HepG2 (cell line): ENCODE measurements around the gene GUCY1A2. TPM values are rescaled to one million over a fixed set of nuclear protein-coding genes. Genes with fewer than 3 reads are reported as not detected.

Experiments used
- ATAC-seq: fragments of 200-7000 bp; cut with Tn5 transposase; 3 replicates; pipeline ENCODE4 v1.9.1; 2020; ENCODE audit warnings: mild to moderate bottlenecking, moderate library complexity
- BruUV-seq: library from RNA; stranded (reverse); fragments of 400-500 nt; replicated peaks from 2 replicates; lab custom pipeline; 2021; lab: Mats Ljungman, UMichigan
- CTCF ChIA-PET: fragments of 300-600 bp; formaldehyde crosslinking; extraction: SDS; loops from one replicate; lab custom pipeline; 2021; ENCODE audit warnings: low total read pairs, inconsistent platforms, low intra/inter-chr PET ratio; lab: Yijun Ruan, JAX
- POLR2A ChIA-PET: fragments of 350-600 bp; sonication (Branson Sonifier 250); formaldehyde crosslinking; loops from one replicate; lab custom pipeline; 2020; ENCODE audit warnings: antibody characterized with exemption, inconsistent platforms; lab: Yijun Ruan, JAX
- DNase-seq: peaks from one replicate; pipeline ENCODE4 v3.0.0-alpha.2; 2015; ENCODE audit warnings: low spot score
- FAIRE-seq: peaks from 3 replicates; lab custom pipeline; 2011; peaks lifted over from hg19 to GRCh38; lab: Jason Lieb, UNC
- H2AFZ ChIP-seq: one replicate; pipeline ENCODE4 v1.6.1; 2011; ENCODE audit warnings: low read length, inconsistent platforms
- H3K27ac ChIP-seq: fragments of 300-600 bp; 3 replicates; pipeline ENCODE4 v1.8.0; 2011; ENCODE audit warnings: mixed run types, mild to moderate bottlenecking, mixed read lengths, low read length, inconsistent platforms; ENCODE audit not compliant: insufficient read depth; ENCODE audit errors: extremely low read length
- H3K27me3 ChIP-seq, 2 experiments: fragments of 200-600 bp in 1 of 2; 2 replicates in 1 of 2; 3 replicates in 1 of 2; pipeline versions ENCODE4 v1.6.0 to v1.8.0; 2011; ENCODE audit warnings: low read length in 2 of 2, mild to moderate bottlenecking in 2 of 2, moderate library complexity in 2 of 2, inconsistent platforms in 1 of 2; ENCODE audit not compliant: insufficient read depth in 2 of 2, control insufficient read depth in 1 of 2
- H3K36me3 ChIP-seq, 2 experiments: fragments of 200-600 bp in 1 of 2; replicated peaks in 1 of 2; 2 replicates in 1 of 2; 3 replicates in 1 of 2; pipeline versions ENCODE4 v1.5.1 to v1.8.0; 2011; ENCODE audit warnings: low read length in 2 of 2, inconsistent platforms in 1 of 2; ENCODE audit not compliant: insufficient read depth in 2 of 2, control insufficient read depth in 1 of 2
- H3K4me1 ChIP-seq: 2 replicates; pipeline ENCODE4 v1.5.1; 2012; ENCODE audit warnings: low read length, inconsistent platforms; ENCODE audit not compliant: insufficient read depth
- H3K4me2 ChIP-seq: 2 replicates; pipeline ENCODE4 v1.6.0; 2011; ENCODE audit warnings: low read depth, low read length, inconsistent platforms
- H3K4me3 ChIP-seq, 3 experiments: fragments of 200-600 bp in 1 of 3; sonication (generic), shearing (Covaris generic) in 1 of 3; replicated peaks in 1 of 3; 2 replicates each; pipeline ENCODE4 v1.5.1; 2011 to 2016; ENCODE audit warnings: low read length in 3 of 3, inconsistent platforms in 2 of 3, low read depth in 2 of 3, mild to moderate bottlenecking in 2 of 3, control low read depth in 1 of 3, mixed read lengths in 1 of 3; ENCODE audit not compliant: insufficient read depth in 1 of 3
- H3K79me2 ChIP-seq: one replicate; pipeline ENCODE4 v1.6.1; 2011; ENCODE audit warnings: low read length, inconsistent platforms; ENCODE audit not compliant: insufficient read depth
- H3K9ac ChIP-seq: 2 replicates; pipeline ENCODE4 v1.6.0; 2011; ENCODE audit warnings: mild to moderate bottlenecking, low read depth, low read length, inconsistent platforms; ENCODE audit not compliant: insufficient read depth
- H3K9me3 ChIP-seq: 2 replicates; pipeline ENCODE4 v1.5.1; 2012; ENCODE audit warnings: mild to moderate bottlenecking, low read length
- H4K20me1 ChIP-seq: 2 replicates; pipeline ENCODE4 v1.6.0; 2011; ENCODE audit warnings: inconsistent platforms, mild to moderate bottlenecking, low read length, moderate library complexity; ENCODE audit not compliant: insufficient read depth
- ATF3 ChIP-seq: sonication (generic); formaldehyde crosslinking; IDR thresholded peaks from 2 replicates; pipeline ENCODE4 v1.4.0; 2020; ENCODE audit warnings: missing genetic modification reagents
- FOXA1 ChIP-seq, 2 experiments: fragments of 450-650 bp in 1 of 2; sonication (generic) in 1 of 2; formaldehyde crosslinking in 1 of 2; IDR thresholded peaks; 2 replicates each; pipeline versions ENCODE4 v1.4.0 to v1.6.1; 2016 to 2020; ENCODE audit warnings: missing genetic modification reagents in 1 of 2
- HDAC6 ChIP-seq: fragments of 200-600 bp; sonication (generic); IDR thresholded peaks from 2 replicates; pipeline ENCODE4 v1.7.0; 2017; ENCODE audit warnings: mild to moderate bottlenecking, antibody characterized with exemption, low read length, low read depth
- MED1 ChIP-seq: sonication (generic); formaldehyde crosslinking; IDR thresholded peaks from 2 replicates; pipeline ENCODE4 v1.4.0; 2020; ENCODE audit warnings: missing genetic modification reagents
- MIER2 ChIP-seq: IDR thresholded peaks from 2 replicates; pipeline ENCODE4 v1.6.1; 2016; ENCODE audit warnings: missing biosample characterization, missing genetic modification reagents
- MZF1 ChIP-seq: sonication (generic); formaldehyde crosslinking; IDR thresholded peaks from 2 replicates; pipeline ENCODE4 v1.8.1; 2023; ENCODE audit warnings: mild to moderate bottlenecking, missing genetic modification reagents, borderline replicate concordance
- POLR2G ChIP-seq: fragments of 200-400 bp; formaldehyde crosslinking; IDR thresholded peaks from 2 replicates; pipeline ENCODE4 v1.6.1; 2018; ENCODE audit warnings: mild to moderate bottlenecking, low read depth, low read length, moderate library complexity
- SOX6 ChIP-seq, 2 experiments: fragments of 450-650 bp in 1 of 2; sonication (generic) in 1 of 2; formaldehyde crosslinking in 1 of 2; IDR thresholded peaks; 2 replicates each; pipeline versions ENCODE4 v1.4.0 to v1.6.1; 2017 to 2020; ENCODE audit warnings: antibody characterized with exemption in 1 of 2, mild to moderate bottlenecking in 1 of 2, missing genetic modification reagents in 1 of 2
- SSRP1 ChIP-seq: IDR thresholded peaks from 2 replicates; pipeline ENCODE4 v1.6.1; 2016; ENCODE audit warnings: control low read depth
- TIGD3 ChIP-seq: sonication (generic); formaldehyde crosslinking; IDR thresholded peaks from 2 replicates; pipeline ENCODE4 v1.5.1; 2020; ENCODE audit warnings: mild to moderate bottlenecking, missing genetic modification reagents, borderline replicate concordance
- ZNF101 ChIP-seq: sonication (generic); formaldehyde crosslinking; IDR thresholded peaks from 2 replicates; pipeline ENCODE4 v1.4.0; 2020; ENCODE audit warnings: mild to moderate bottlenecking, low read depth, missing genetic modification reagents, borderline replicate concordance
- ZNF207 ChIP-seq: fragments of 450-650 bp; IDR thresholded peaks from 2 replicates; pipeline ENCODE4 v1.6.1; 2016; ENCODE audit warnings: antibody characterized with exemption, borderline replicate concordance
- ZSCAN12 ChIP-seq: sonication (generic); formaldehyde crosslinking; IDR thresholded peaks from 2 replicates; pipeline ENCODE4 v1.9.0; 2021; ENCODE audit warnings: mild to moderate bottlenecking, missing genetic modification reagents
- WGBS: methylation state at CpG from one replicate; pipeline ENCODE4 v1.1.6; 2017; ENCODE audit warnings: low lambda C conversion rate; 5-methylcytosine and 5-hydroxymethylcytosine counted together
- in situ Hi-C: cut with HindIII; loops from 2 replicates; pipeline ENCODE4 v1.10.0; 2017; ENCODE audit warnings: low pct_unique_long_range_greater_than_20kb; ENCODE audit not compliant: extremely low pct_ligation_motif_present
- intact Hi-C: fragments of 100-400 bp; cut with micrococcal nuclease; formaldehyde crosslinking; loops from one replicate; pipeline ENCODE4 v1.10.0; 2022; ENCODE audit not compliant: unreplicated experiment
- polyA plus RNA-seq, 8 experiments: library from polyadenylated mRNA; depleted of rRNA in 3 of 8; stranded (reverse) in 7 of 8; unstranded in 1 of 8; fragments of >200 nt; fragmentation: Illumina TruSeq in 4 of 8; extraction: Trizol in 4 of 8; gene quantifications; 2 replicates each; pipeline versions ENCODE4 v1.2.1 to v1.2.3, GENCODE V29; 2011 to 2016; ENCODE audit warnings: low read depth in 4 of 8, missing spikeins in 1 of 8, mixed read lengths in 1 of 8; ENCODE audit not compliant: insufficient read depth in 1 of 8
- total RNA-seq, 5 experiments: library from RNA; depleted of rRNA; stranded (reverse); fragments of >200 nt; fragmentation: Illumina TruSeq; extraction: Trizol; gene quantifications; 2 replicates each; pipeline ENCODE4 v1.2.3, GENCODE V29; 2016; ENCODE audit warnings: low read depth in 1 of 5
- TF ChIP-seq, protein P1 (sequence below): sonication (generic); formaldehyde crosslinking; IDR thresholded peaks from 2 replicates; pipeline ENCODE4 v1.5.1; 2020; ENCODE audit warnings: missing genetic modification reagents, mild to moderate bottlenecking, borderline replicate concordance

GUCY1A2 gene
- total and polyA plus RNA-seq, 2 of the 13 experiments (the other 11 are each of a cell fraction or from before 2014, with no cell fraction given) = 0.01 to 0.07 TPM

DNA sequence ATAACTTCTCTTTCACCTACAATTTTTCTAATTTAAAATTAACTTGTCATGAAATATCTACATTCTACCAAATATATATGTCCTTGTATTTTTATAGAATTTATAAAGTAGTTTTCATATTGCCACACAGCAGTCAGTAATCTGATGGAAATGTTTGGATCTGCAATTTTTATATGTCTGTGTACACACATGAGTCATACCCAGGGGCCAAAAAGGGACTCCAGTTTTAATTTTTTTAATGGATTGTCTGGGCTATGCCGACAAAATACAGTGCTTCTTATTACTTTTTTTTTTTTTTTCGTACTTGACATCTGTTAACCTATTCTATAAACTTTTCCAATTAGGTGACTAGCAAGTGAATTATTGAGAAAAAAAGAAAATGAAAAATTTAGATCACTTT lies 6.3 kb downstream of the GUCY1A2 start:
- in situ Hi-C loops (no loop called here), intact Hi-C loops (no loop called here)
- H3K4me1 ChIP-seq = no peaks in the 10 kb centered on the region
- no peak overlapping the region for H3K4me2 ChIP-seq
- no peaks in the 10 kb centered on the region for H3K79me2 ChIP-seq
- no peaks in the 10 kb centered on the region for H3K9me3 ChIP-seq
- WGBS = 0% methylated on average over 2 of the region's 2 CpGs
- no peak for DNase-seq
- FAIRE-seq = no peak
- no peak overlapping the region for H3K27ac ChIP-seq
- H3K27me3 ChIP-seq = peaks cover 0 to 3% of the 10 kb centered on the region in 2 experiments; a peak in 2 of 5 replicates
- no peak overlapping the region for H3K4me3 ChIP-seq
- TF ChIP-seq, protein P1, sequence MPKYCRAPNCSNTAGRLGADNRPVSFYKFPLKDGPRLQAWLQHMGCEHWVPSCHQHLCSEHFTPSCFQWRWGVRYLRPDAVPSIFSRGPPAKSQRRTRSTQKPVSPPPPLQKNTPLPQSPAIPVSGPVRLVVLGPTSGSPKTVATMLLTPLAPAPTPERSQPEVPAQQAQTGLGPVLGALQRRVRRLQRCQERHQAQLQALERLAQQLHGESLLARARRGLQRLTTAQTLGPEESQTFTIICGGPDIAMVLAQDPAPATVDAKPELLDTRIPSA = no peak
- TF ChIP-seq ATF3 (CRISPR knock-in tag) = no peak
- TF ChIP-seq MED1 (CRISPR knock-in tag) = no peak
- no peak for TF ChIP-seq TIGD3 (CRISPR knock-in tag)
- TF ChIP-seq SOX6 (IDR thresholded peaks at IDR 0.05) = no peak
- no peak for TF ChIP-seq SOX6 (CRISPR knock-in tag; IDR thresholded peaks at IDR 0.05)
- TF ChIP-seq POLR2G = no peak
- no peak for TF ChIP-seq FOXA1 (IDR thresholded peaks at IDR 0.05)
- TF ChIP-seq FOXA1 (CRISPR knock-in tag; IDR thresholded peaks at IDR 0.05) = no peak
- no peak for TF ChIP-seq ZNF101 (CRISPR knock-in tag)
- no peak for TF ChIP-seq MIER2 (CRISPR knock-in tag)
- no peak for TF ChIP-seq ZNF207
- TF ChIP-seq HDAC6 = no peak
- TF ChIP-seq ZSCAN12 (CRISPR knock-in tag) = no peak
- TF ChIP-seq MZF1 = no peak
- no peak for TF ChIP-seq SSRP1 (CRISPR knock-in tag)
- ChIA-PET CTCF (no interaction called here), POLR2A (no interaction called here)
- H4K20me1 ChIP-seq = no peaks in the 10 kb centered on the region
- no peaks in the 10 kb centered on the region for H3K36me3 ChIP-seq
- no TSS peak for BruUV-seq
- no peak overlapping the region for H3K9ac ChIP-seq
- ATAC-seq = no peak
- H2AFZ ChIP-seq = no peak overlapping the region
